Cortex of kidney (tissue), 1 donor: Measurements from ENCODE around the gene EBF3.
"Not testable (repeated sequence)": the region's sequence is repeated elsewhere in the genome, so short reads cannot be mapped to it uniquely, and the experiment has no call there.

Source experiments
- DNase-seq: peaks from one replicate; lab custom pipeline; 2025; lab: John Stamatoyannopoulos, UW

The EBF3 gene

DNA sequence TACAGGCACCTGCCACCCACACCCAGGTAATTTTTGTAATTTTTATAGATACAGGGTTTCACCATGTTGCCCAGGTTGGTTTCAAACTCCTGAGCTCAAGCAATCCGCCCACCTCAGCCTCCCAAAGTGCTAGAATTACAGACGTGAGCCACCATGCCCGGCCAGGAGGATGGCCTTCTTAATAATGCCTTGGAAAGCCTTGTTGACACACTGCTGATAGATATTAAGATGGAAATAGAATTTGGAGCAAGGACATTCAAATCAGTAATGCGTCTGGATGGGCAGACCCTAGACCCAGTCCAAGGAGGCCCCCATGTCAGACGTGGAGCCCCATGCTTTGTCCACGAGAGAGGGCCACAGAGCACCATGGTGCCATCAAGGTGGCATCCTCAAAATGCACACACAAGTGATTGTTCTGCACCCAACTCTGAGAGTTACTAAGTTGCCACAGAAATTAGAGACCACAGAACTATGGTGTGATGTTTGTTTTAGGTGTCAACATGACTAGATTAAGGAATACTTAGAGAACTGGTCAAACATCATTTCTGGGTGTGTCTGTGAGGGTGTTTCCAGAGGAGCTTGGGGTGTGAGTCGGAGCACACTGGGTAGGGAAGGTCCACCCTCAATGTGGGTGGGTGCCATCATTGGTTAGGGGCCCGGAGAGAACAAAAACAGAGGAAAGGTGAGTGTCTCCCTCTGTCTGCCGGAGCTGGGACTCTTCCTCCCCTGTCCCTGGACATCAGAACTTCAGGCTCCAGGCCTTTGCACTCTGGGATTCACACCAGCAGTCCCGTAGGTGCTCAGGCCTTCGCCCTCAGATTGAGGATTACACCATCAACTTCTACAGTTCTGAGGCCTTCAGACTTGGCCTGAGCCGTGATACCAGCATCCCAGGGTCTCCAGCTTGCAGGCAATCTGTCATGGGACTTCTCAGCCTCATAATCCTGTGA lies 34.5 kb downstream of the EBF3 start:
- no peak for DNase-seq

DNA sequence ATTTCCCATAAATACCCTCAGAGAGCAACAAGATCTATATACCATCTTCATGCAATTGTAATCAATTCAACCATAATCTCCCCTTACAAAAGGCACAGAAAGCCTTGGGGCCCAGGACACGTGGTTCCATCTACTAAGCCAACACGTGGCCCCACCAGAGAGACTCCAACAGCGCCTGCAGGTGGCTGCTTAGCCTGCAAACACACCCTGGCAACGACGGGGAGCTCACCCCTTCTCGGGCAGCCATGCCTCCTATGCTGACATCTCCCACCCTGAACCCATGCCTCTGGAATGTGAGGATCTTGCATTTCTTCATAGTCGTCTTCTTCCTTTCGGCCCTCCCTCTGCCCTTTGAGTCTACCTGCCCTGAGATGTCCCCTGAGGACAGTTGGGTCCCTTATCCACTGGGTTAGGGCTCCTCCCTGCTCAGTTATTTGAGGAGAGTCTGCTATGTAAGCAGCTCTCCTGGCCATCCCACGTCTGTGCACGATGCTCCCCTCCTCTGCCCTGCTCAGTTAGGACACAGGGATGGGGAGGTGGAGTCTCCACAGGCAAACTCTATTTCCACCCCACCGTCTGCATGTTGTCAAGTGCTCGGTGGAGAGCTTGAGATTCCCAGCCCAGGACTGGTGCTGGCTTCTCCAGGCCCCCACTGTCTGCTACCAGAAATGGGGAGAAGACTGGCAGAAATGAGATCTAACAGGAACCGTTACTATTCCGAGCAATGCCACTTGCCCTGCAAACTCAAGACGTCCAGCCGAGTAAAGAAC lies 36.5 kb downstream of the EBF3 start:
- DNase-seq = no peak

DNA sequence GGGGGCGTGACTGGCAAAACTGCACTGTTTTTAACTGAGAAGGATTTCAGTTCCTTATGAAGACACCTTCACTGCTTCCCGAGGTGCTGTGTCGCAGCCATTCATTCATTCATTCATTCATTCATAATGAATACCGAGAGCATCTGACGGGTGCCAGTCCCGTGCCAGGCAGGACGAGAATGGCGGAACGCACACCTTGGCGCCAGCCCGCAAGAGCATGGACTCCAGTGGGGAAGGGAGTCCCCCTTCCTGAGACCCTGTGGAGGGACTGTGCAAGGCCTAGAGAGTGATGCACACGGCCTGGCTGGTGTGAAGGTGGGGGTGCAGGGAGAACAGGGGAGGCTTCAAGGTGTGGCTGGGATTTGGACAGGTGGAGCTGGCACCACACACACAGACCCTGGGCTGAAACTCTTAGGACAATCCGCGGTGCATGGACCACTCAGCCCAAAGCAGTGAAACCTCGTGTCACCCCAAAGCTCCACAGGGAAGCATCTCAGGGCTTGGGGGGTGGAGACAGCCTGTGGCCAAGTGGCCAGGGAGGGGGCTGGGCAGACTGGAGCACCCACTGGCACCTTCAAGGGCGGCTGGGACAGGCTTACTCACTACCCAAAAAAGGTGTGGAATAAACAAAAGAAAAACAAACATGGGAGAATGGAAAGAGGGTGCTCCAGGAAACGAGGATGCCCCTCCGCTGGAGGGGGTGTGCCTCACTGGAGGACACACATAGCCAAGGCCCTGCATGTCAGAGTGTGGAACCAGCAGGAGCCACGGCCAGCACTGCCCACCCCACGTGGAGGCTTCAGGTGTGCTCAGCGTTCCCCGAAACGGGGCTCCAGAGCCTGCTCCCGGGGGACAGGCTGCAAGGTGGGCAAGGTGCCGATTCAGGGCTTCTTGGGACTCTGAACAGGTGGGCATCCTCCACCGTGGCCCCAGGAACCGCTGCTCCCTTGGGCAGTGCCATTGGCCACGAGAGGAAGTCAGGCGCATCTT lies 37.7 kb downstream of the EBF3 start:
- DNase-seq = no peak

DNA sequence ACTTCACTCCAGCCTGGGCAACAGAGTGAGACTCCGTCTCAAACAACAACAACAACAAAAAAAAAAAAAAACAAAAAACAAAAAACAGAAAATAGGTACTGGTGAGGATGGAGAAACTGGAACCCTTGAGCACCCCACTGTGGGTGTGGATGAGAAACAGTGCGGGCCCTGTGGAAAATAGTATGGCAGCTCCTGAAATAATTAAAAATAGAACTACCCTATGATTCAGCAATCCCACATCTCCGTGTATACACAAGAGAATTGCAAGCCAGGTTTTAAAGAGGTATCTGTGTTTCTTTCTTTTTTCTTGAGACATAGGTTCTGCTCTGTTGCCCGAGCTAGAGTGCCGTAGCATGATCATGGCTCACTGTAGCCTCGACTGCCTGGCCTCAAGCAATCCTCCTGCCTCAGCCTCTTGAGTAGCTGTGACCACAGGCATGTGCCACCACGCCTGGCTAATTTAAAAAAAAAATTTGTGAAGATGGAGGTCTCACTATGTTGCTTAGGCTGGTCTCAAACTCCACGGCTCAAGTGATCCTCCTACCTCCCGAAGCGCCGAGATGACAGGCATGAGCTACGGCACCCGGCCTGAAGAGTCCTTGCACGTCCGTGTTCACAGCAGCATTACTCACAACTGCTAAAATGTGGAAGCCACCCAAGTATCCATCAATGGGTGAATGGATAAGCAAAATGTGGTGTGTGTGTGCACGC lies 39.5 kb downstream of the EBF3 start:
- no peak for DNase-seq

DNA sequence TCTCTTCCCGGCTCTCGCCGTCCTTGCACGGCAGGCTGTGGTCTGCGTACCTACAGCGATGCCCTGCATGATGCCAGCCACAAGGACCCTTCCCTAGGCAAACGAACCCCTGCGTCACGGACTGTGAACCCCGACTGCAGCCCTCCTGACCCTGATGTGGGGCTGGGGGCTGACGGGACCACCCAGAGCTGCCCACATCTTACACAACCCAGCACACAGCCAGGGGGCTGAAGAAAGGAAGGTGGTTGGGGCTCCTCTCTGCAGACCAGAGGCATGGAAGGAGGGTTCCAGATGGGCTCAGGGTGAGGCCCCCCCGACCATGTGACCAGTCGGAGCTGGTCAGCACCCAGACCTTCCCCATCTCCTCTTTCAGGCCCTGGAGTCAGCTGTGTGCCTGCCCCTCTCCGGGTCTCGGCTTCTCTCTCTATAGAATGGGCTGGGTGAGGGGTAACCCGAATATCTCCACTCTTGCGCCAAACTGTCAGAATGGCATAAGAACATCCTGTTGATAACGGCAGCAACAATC lies 41.4 kb downstream of the EBF3 start:
- no peak for DNase-seq

DNA sequence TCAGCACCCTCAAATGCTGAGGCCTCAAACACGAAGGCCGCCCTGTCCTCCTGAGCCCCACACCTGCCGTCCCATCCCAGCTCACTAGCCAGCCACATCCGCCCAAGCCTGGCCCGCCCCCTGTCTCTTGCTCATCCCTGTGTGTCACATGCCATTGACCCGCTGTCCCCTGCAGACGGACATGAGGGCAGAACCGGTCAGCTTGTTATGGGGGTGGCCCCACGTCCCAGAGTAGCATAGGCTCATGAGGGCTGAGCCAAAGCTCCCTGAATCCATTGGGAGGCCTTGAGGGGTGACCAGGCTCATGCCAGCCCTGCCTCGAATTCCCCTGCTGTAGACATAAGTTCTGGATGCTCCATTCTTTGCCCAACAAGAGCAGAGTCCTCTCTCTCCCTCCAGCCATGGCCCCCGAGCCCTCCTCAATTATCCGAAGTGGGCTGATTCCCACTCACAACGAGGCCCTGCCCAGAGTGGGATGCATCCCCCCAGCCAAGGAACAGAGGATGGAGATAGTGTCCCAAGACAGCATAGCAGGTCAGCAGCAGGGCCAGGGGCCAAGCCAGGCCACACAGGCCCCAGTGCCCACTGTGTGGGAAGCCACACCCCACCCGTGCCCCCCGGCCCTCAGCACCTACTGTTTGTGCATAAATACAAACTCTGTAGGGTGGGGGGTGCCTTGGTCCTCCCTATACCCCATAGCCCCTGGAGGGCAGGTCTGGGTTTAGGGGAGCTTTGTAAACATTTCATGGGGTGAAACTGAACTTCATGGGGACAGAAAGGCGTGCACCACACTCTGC lies 42.1 kb downstream of the EBF3 start:
- no peak for DNase-seq

DNA sequence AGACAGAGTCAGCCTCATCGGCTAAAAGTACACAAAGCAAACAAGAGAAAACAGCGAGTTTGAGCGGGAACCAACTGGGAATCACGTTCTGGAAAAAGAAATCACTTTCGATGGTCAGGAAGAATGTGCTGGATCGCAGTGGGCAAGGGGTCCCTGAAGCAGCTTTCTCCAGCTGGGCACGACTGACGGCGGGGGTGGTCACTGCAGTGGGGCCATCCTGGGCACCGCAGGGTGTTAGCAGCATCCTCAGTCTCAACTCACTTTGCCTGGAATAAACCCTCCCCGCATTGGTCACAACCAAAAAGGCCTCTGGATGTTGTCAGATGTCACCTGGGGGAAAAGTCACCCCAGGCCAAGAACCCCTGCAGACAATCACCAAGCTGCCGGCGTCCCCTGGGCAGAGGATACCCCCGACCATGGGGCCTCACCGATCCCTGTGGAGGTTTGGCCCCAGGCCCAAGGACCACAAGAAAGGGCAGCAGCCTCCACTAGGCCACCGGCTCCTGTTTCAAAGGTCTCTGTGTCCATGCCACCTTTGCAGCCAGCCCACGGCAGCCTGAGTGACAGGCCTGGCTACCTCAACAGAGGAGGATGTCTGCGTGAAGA lies 42.9 kb downstream of the EBF3 start:
- no peak for DNase-seq

DNA sequence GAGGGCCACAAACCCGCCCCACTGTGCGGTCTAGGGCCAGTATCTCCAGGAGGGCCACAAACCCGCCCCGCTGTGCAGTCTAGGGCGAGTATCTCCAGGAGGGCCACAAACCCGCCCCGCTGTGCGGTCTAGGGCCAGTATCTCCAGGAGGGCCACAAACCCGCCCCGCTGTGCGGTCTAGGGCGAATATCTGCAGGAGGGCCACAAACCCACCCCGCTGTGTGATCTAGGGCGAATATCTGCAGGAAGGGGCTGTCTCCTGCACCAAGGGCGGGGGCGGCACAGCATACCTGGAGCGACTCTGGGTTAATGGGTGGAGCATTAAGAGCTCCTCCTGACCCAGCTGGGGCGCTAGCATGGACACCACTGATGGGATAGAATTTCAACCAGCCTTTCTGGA lies 43.9 kb downstream of the EBF3 start:
- not testable (repeated sequence) for DNase-seq

DNA sequence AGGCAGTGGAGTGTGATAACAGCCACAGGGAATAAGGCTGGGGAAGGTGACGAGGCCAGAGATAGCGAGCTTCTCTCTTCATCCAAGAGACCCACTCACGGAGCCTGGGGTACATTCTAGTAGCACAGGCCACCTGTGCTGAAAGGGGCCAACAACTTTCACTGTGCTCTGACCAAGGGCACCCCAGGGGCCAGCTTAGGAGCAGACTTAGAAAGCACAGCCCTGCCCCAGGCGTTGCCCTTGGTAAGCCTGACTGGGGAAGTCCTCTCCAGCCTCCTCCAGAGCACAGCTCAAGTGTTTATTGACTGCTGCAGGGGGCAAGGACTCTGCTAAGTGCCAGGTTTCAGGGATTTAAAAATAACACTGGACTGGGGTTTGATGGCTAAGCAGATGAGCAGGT lies 44.7 kb downstream of the EBF3 start:
- DNase-seq = no peak

DNA sequence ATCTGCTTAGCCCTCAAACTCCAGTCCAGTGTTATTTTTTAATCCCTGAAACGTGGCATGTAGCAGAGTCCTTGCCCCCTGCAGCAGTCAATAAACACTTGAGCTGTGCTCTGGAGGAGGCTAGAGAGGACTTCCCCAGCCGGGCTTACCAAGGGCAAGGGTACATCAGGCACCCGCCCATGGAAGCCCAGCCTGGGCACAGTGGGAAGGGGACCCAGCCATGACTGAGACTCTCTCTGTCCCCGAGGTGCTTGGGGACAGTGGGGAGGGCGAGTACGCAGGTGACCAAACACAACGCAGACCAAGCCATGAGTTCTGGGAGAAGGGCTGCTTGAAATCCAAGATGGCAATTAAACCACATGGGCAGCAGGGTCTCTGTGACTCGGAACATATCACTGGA lies 45.2 kb downstream of the EBF3 start:
- DNase-seq = no peak

DNA sequence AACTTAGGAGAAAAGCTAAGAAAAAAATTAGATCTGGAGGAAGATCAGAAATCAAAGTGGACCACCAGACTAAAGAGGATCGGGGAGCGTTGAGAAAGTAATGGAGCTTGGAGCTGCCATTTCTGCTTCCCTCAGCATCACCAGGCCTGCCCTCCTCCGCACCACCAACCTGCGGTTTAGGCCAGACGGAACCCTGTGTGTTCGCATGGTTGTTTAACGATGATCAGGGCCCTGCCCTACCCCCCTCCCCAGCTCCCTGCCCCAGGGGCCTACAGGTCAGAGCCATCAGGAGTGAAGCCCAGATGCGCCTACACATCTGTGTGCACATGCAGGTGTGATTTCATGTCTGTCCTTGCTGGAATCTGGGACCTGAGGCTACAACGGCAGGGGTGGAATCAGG lies 45.7 kb downstream of the EBF3 start:
- DNase-seq = no peak

DNA sequence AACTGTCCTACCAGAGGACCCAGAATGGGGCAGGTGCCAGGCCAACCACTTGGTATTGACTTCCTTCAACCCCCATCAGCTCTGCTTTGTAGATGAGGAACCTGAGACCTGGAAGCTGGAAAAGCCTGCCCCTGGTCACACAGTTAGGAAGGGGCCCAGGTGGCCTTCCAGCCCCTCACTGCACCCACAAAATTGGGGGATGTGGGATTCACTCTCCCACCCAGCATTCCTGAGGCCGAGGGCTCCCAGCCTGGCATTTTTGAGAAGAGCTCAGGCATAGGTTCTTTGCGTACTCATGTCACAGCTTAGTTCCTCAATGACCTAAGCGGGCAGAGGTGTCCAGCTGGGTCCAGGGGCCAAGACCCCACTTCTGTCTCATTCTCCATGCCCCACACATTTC lies 46.1 kb downstream of the EBF3 start:
- no peak for DNase-seq

DNA sequence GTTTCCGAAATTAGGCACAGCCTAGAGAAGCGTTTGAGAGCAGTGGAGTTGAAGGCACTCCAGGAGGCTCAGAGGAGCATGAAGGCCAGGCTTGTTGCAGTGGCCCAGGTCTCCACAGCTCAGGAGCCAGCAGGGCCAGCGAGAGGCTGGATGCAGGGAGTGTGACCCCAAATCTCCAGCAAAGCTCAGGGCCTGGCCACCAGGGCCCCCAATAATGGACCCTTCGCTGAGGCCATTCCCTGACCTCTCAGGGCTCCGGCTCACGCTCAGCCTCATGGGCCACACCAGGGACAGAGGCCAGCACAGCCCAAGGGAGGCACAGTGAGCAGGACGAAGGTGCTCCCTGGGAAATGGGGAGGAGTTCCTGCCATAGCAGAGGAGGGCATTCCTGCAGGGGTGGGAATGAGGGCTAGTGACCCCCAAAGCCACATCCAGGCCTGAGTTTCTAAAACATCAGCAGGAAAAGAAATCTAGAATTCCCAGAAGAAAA lies 47.5 kb downstream of the EBF3 start:
- no peak for DNase-seq

DNA sequence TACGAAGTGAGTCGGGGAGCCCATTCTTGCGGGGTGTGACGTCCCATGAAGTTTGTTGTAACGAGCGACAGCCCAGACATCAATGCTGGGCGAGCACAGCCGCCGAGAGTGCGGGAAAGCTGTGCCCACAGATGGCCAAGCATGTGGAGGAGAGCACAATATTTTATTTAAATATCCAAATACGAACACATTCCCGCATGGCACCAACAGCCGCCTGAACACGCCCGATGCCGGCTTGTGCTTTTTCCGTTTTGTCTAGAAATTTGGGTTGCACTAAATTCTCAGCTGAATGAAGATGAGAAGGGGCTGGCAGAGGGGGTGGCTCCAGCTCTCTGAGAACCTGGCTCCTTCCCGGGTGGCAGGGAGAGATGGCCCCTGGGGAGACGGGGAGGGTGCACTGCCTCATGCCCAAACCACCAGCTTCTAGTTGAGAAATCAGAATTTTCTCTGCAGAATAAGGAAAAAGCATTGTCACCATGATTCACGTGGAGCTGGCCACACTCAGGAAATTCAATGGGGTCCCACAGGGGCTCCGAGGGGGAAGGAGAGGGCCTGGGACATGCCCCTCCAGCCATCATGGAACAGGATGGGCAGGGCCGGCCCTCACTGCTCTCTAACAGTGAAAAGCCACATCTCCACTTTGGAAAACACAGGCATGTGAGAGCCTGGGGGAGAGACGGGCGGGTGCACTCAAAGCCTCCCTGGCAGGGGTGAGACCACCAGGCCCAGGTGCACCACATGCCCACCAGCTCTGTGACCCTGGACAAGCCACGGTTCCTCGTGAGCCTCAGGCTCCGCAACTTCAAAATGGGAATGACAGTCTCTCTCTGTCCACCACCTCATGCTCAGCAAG lies 48.3 kb downstream of the EBF3 start:
- no peak for DNase-seq

DNA sequence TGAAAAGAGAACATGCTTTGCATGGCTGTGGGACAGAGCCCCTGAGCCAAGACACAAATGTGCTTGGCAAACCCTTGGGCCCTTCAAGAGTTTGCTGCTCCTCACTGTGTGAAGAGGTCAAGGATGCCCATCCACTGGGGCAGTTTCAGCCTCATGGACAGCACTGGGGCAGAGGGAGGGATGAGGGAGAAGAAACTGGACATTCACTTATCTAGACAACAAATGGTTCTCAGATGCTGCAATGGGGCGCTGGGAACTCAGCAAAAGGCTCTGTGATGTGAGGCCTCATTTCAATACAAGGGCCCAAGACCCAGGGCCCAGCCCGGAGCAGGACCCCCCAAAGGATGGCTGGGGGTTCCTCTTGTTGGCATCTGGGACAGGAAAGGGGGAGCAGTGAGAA lies 49.1 kb downstream of the EBF3 start:
- DNase-seq = no peak

DNA sequence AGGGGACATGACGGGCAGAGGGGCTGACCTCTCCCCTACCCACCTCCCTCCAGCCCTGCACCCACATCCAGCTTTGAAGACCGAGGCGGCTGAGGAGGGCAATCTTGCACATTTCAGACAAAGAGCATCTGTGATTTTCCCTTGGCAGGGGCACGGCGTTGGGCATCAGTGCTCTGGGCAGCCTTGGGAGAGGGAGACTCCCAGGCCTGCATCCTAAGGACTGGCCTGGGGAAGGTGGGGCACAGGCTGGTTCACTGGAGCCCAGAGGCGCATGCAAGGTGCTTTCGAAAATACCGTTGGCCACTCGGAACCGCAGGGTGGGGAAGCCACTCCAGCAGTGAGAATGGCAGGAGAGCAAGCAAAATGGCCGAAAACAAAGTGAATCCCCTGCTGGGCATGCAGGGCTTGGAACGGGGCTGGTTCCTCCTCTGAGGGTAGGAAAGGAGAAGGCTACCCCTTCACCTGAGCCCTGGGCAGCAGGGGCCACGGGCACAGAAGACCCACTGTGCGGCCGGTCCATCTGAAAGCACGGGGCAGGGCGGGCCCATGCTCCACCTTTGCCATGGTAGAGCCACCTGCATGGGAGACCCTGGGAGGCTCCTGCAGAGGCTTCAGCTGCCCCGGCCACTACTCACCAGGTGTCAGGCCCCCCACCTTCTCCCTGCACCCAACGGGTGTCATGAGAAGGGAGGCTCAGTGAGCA lies 49.8 kb downstream of the EBF3 start:
- DNase-seq = no peak

DNA sequence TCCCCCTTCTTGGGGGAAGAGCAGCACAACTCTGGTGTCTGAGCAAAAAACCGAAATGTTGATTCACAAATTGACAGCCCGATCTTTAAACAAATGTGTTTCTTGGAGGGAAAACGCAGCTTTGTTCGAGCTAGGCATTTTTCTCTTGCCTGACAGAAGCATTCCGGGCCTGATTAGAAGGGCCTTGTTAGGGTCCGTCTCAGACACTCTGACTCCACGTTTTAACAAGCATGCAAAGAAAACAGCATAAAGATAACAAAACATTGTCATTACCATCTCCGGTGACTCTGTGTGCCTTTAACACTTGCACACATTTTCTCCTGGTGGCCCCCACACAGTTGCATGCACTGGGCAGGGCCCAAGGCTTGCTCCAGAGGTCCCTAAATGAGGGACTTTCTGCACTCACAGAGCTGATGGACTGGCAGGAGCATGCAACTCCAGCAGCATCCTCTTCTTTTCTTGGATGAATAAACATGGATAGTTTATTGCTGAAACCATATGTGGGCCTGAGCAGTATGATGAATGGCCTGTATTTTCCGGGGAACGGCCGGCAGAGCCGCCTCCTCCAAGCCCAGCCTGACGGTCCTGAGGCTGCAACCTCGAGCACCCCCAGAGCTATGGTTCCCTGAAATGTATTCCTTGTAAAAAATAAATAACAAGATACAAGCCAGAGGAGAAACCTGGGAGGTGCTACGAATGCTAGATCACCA lies 50.9 kb downstream of the EBF3 start:
- no peak for DNase-seq
